ENCODE data around the gene INO80.
A peak's percentile ranks its signal among the peaks of the same experiment; 100 is the strongest.
"Not testable (repeated sequence)": the region's sequence is repeated elsewhere in the genome, so short reads cannot be mapped to it uniquely, and the experiment has no call there.

INO80 gene

DNA sequence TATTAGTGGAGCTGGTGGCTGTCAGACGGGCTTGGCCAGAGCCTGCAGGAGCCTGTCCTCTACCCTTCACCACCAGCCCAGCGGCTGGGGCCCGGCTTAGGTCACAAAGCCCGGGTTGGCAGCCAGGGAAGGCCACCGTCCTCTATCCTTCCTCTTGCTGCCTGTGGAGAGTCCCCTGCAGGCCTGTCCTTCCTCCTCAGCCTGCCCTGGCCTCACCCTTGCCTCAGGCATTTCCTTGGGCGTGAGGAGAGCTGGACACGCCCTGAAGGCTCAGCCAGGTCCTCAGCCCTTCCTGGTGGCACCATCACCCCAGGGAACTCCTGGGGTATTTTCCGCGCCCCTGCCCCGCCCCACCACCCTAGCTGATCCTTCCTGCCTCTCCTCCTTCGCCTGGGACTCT, 155.2 kb downstream of the INO80 start:
- DNase-seq = no peak

DNA sequence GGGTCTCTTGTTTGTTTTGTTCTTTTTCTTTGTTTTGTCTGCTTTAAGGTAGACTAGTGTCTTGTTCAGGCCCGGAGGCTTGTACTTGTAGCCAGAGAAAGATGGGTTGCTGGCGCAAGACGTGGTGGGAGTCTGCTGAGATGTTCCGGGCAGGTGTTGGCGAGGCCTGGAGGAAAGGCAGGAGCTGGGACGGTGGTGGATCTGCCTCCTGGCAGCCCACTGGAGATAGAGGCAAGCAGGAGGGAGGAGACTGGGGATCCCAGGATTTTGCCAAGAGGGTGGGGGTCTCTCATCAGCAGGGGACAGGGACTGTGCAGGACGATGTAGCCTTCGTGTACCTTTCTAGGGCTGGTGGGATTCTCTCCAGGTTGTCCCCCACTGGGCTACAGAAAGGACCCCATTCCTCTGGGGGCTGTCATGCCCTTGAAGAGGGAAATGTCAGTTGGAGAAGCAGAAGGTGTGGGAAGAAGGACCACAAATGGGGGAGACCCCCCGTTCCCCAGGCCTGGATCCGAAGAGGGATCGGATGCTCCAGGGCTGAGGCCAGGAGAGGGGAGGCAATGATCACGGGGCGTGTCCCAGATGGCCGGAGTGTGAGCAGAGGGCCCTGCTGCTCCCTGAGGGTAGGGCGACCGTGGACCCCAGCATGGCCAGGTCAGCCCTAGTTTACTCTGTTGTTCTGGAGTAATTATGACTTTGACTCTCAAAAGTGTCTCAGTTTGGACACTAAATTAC, 155.8 kb downstream of the INO80 start:
- DNase-seq = no peak

GRCh38 chr15:40959331-40960141, 156.5 kb downstream of the INO80 start:
- no peak for DNase-seq

GRCh38 chr15:40958723-40959122, 157.4 kb downstream of the INO80 start:
- no peak for DNase-seq

DNA sequence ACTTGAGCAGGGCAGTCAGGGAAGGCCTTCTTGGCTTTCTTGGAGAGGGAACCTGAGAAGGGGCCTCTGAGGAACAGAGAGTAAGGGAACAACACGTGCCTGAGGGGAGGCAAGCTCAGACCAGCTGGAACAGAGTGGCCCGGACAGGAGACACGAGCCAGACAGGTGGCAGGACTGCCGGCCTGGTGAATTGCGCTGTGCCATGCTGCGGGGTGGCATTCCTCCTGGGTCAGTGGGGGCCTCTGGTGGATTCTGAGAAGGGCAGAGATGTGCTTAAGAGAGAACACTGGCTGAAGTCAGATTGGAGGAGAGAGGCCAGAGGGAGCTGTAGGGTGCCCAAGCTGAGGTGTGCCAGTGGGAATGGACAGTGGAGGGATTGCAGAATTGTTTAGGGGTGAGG, 157.9 kb downstream of the INO80 start:
- DNase-seq = no peak

DNA sequence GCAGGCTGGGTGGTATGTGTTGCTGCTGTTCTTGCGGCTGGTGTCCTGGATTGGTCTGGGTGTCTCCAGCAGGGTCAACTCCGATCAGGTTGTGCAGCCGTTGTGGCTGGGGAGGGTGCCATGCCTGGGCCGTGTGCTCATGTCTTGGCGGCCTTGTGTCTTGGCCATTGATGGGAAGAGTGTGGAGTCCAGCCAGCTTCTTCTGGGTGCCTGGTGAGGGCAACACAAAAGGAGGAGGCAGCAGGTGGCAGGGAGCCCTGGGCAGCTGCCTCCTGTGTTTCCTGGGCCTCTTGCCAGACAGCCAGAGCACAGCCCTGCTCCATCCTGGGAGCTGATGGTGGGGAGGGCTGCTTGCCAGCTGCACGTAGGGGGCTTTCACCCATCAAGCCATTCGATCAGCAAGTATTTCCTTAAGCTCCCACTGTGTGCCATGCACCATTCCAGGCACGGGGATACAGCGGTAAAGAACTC, 158.5 kb downstream of the INO80 start:
- no peak for DNase-seq

DNA sequence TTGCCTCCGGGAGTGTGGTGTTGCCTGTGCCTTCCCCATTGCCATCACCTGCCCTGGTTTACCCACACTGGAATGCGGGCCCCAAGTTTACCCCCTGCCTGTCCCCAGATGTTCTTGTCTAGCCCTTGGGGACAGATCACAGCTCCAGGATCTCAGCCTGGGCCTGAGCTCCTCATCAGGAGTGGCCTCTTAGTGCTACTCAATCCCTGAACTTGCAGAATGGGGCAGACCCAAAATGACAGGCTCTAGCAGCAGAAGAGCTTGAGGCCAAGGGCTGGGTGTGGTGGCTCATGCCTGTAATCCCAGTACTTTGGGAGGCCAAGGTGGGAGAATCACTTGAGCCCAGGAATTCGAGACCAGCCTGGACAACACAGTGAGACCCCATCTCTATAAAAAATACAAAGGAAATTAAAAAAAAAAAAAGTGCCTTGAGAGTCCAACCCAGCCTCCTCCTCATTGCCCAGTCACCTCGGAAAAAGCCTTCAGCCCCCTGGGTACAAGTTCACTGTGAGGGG, 159.0 kb downstream of the INO80 start:
- no peak for DNase-seq

DNA sequence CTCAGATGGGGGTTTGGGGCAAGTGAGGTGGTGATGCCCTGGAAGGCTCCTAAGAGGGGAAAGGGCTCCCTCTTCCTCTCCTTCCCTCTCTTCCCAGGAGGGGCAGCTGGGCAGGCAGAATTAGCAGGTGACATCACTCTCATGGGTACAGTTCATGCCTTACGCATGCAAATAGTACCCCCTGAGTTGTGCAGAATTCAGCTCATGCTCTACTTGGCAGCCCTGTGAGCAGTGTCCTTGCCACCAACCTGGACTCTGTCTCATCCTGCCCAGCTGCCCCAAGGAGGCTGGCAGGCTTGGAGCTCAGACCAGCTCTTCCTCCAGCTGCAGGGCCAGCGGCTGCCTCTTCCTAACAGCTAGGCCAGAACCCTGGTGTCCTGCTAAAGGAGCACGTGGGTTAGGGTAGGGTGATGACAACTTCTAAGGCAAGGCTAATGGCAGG, 159.5 kb downstream of the INO80 start:
- no peak for DNase-seq

GRCh38 chr15:40955930-40956540, 160.0 kb downstream of the INO80 start:
- DNase-seq = no peak

DNA sequence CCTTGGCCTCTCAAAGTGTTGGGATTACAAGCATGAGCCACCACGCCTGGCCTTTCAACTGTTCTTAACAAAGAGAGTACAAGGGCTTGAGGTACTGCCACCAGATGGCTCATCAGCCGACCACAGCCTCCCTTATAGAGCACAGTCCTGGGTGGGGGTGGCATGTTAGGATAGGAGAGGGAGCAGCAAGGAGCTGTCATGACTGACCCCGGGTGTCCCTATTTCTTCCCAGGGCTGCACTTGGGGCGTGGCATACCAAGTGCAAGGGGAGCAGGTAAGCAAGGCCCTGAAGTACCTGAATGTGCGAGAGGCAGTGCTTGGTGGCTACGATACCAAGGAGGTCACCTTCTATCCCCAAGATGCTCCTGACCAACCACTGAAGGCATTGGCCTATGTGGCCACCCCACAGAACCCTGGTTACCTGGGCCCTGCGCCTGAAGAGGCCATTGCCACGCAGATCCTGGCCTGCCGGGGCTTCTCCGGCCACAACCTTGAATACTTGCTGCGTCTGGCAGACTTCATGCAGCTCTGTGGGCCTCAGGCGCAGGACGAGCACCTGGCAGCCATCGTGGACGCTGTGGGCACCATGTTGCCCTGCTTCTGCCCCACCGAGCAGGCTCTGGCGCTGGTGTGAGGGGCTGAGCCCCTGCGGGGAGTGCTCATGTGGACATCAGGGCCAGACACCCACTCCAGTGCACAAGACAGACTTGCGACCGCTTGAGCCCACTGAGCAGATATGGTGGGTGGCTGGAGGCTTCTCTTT, 160.8 kb downstream of the INO80 start:
- DNase-seq = no peak

- not testable (repeated sequence) for DNase-seq
Measured at GRCh38 chr15:40954158-40954848, 161.8 kb downstream of the INO80 start.

GRCh38 chr15:40953713-40954074, 162.4 kb downstream of the INO80 start:
- DNase-seq = no peak

GRCh38 chr15:40952901-40953712, 163.0 kb downstream of the INO80 start, which contains the start of gene CHAC1:
Gene CHAC1, plus strand, starts transcription at chr15:40953471. Its CDS starts 113 bp downstream, at chr15:40953584.
- peak; percentile 96 for DNase-seq

DNA sequence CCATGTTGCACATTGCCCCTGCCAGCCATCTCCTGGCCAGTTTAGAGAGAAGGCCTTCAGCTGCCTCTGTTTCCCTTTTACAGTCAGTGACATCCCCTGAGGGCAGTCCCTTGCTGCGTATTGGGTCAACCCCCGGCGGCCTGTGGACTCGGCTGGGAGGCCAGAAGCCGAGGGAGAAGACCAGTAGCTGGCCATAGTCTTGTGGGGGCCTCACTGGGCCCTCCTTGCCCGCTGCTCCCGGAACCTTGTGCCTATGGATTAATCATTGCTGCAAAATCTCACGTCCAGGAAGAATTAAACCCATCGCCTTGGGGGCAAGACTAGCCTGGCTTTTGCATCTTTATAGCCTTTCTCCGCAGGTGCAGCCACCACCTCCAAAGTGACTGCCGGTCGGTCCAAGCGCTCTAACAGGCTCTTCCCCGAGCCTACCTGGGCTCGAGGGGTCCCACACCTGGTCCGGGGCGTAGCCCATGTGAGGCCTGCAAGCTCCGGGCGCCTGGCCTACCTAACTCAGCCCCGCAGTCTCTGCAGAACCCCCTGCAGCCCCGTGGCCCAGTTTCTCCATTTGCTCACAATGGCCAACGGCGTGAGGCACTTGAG, 163.7 kb downstream of the INO80 start:
- no peak for DNase-seq

DNA sequence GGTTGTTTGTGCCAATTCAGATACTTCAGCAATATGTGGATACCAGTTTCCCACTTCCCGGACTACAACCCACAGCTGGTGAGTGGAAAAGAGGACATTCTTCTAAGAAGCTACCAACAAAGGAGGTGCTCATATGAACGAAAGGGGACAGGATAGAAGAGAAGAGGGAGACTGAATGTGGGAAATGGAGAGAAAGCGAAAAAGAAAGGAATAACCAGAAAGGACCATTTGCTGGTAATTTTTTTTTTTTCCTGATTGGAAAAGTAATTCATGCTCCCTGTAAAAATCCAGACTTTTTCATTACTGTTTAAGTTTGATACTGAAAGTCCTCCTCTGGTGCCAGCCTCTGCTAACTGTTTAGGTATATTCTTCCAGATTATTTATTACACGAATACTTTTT, 164.3 kb downstream of the INO80 start:
- DNase-seq = no peak

GRCh38 chr15:40949756-40950207, 166.3 kb downstream of the INO80 start:
- DNase-seq = no peak

GRCh38 chr15:40948706-40949473, 167.2 kb downstream of the INO80 start:
- no peak for DNase-seq

GRCh38 chr15:40944510-40945296, 171.4 kb downstream of the INO80 start:
- no peak for DNase-seq

Measured in NCI-H1048 (cell line).